Thymus (tissue), 11 donors: Measurements from ENCODE around the gene CEP85L. TPM values are rescaled to one million over a fixed set of nuclear protein-coding genes. Genes with fewer than 3 reads are reported as not detected.

Experiments
- DNase-seq, 9 donors: peaks; one replicate each; pipeline ENCODE4 v3.0.0-alpha.2; 2013; ENCODE audit warnings: low spot score in 9 of 9, low read depth in 6 of 9, missing footprints in 1 of 9
- H3K27ac ChIP-seq, 2 donors: one replicate each; pipeline ENCODE4 v1.5.1; 2013; ENCODE audit warnings: control low read depth in 1 of 2, low read depth in 1 of 2, low read length in 1 of 2, mild to moderate bottlenecking in 1 of 2, moderate library complexity in 1 of 2
- H3K27me3 ChIP-seq, 2 donors: one replicate each; pipeline ENCODE4 v1.5.1; 2013; ENCODE audit warnings: low read length in 1 of 2; ENCODE audit not compliant: control insufficient read depth in 2 of 2, insufficient read depth in 1 of 2
- H3K36me3 ChIP-seq, 2 donors: one replicate each; pipeline ENCODE4 v1.5.1; 2013; ENCODE audit warnings: low read length in 1 of 2, mild to moderate bottlenecking in 1 of 2, moderate library complexity in 1 of 2; ENCODE audit not compliant: control insufficient read depth in 2 of 2, insufficient read depth in 2 of 2
- H3K4me1 ChIP-seq, 2 donors: one replicate each; pipeline ENCODE4 v1.5.1; 2013; ENCODE audit warnings: low read length in 2 of 2; ENCODE audit not compliant: control insufficient read depth in 2 of 2, insufficient read depth in 2 of 2
- H3K4me3 ChIP-seq, 2 donors: one replicate each; pipeline ENCODE4 v1.5.1; 2013; ENCODE audit warnings: low read length in 2 of 2, control low read depth in 1 of 2, mild to moderate bottlenecking in 1 of 2
- H3K9me3 ChIP-seq, 2 donors: one replicate each; pipeline ENCODE4 v1.5.1; 2013; ENCODE audit warnings: low read length in 1 of 2, mild to moderate bottlenecking in 1 of 2; ENCODE audit not compliant: control insufficient read depth in 2 of 2, insufficient read depth in 1 of 2
- WGBS: extraction: QIAGEN DNeasy Blood & Tissue Kit; methylation state at CpG from one replicate; pipeline ENCODE4 v1.1.7; 2013; 5-methylcytosine and 5-hydroxymethylcytosine counted together
- polyA plus RNA-seq: library from polyadenylated mRNA; stranded (reverse); fragments of 200-250 nt; gene quantifications from one replicate; pipeline ENCODE4 v1.2.3, GENCODE V29; 2013
- total RNA-seq: library from RNA; stranded (reverse); fragments of 120-200 nt; gene quantifications from one replicate; pipeline ENCODE4 v1.2.4, GENCODE V29; 2013
- donor health status: healthy.

CEP85L gene
- total and polyA plus RNA-seq, 2 donors = 24.6 to 44.3 TPM

GRCh38 chr6:118530942-118531341, 120.4 kb downstream of the CEP85L start:
- H3K27me3 ChIP-seq = no peaks in the 10 kb centered on the region
- WGBS = 97% methylated on average over 2 of the region's 2 CpGs
- DNase-seq = no peak
- no peaks in the 10 kb centered on the region for H3K4me1 ChIP-seq
- H3K9me3 ChIP-seq = no peaks in the 10 kb centered on the region
- no peak overlapping the region for H3K4me3 ChIP-seq
- peaks cover 0 to 4% of the 10 kb centered on the region in 2 donors for H3K36me3 ChIP-seq
- no peak overlapping the region for H3K27ac ChIP-seq

- no peaks in the 10 kb centered on the region for H3K4me1 ChIP-seq
- 96% methylated on average over 2 of the region's 2 CpGs for WGBS
- H3K36me3 ChIP-seq = peaks cover 0 to under 1% of the 10 kb centered on the region in 2 donors
- no peaks in the 10 kb centered on the region for H3K9me3 ChIP-seq
- no peak overlapping the region for H3K27ac ChIP-seq
- DNase-seq = no peak
- no peak overlapping the region for H3K4me3 ChIP-seq
- H3K27me3 ChIP-seq = no peaks in the 10 kb centered on the region
Measured at GRCh38 chr6:118529756-118530155, 121.6 kb downstream of the CEP85L start.

- Histone ChIP-seq H3K4me3 (no peak overlapping the region), H3K27ac (no peak overlapping the region), H3K4me1 (no peaks in the 10 kb centered on the region), H3K36me3 (peaks cover 3 to 6% of the 10 kb centered on the region in 2 donors), H3K27me3 (no peaks in the 10 kb centered on the region), H3K9me3 (no peaks in the 10 kb centered on the region)
- 75% methylated on average over 1 of the region's 1 CpG for WGBS
- no peak for DNase-seq
Measured at GRCh38 chr6:118528129-118528528, 123.3 kb downstream of the CEP85L start.

- H3K36me3 ChIP-seq = peaks cover 6 to 19% of the 10 kb centered on the region in 2 donors
- WGBS = 97% methylated on average over 4 of the region's 4 CpGs
- H3K4me3 ChIP-seq = no peak overlapping the region
- H3K4me1 ChIP-seq = no peaks in the 10 kb centered on the region
- no peak for DNase-seq
- H3K9me3 ChIP-seq = no peaks in the 10 kb centered on the region
- no peaks in the 10 kb centered on the region for H3K27me3 ChIP-seq
- no peak overlapping the region for H3K27ac ChIP-seq
Measured at GRCh38 chr6:118525913-118526780, 125.2 kb downstream of the CEP85L start.

- no peak for DNase-seq
- Histone ChIP-seq H3K4me1 (no peaks in the 10 kb centered on the region), H3K4me3 (no peak overlapping the region), H3K36me3 (peaks cover 6 to 19% of the 10 kb centered on the region in 2 donors), H3K9me3 (no peaks in the 10 kb centered on the region), H3K27ac (no peak overlapping the region), H3K27me3 (no peaks in the 10 kb centered on the region)
- WGBS = 87% methylated on average over 2 of the region's 2 CpGs
Measured at GRCh38 chr6:118524686-118525085, 126.7 kb downstream of the CEP85L start.

- no peak overlapping the region for H3K27ac ChIP-seq
- H3K4me3 ChIP-seq = no peak overlapping the region
- no peak for DNase-seq
- no peaks in the 10 kb centered on the region for H3K27me3 ChIP-seq
- H3K36me3 ChIP-seq = peaks cover 10 to 19% of the 10 kb centered on the region in 2 donors
- H3K4me1 ChIP-seq = no peaks in the 10 kb centered on the region
- H3K9me3 ChIP-seq = no peaks in the 10 kb centered on the region
- WGBS = 98% methylated on average over 5 of the region's 5 CpGs
Measured at GRCh38 chr6:118523216-118523615, 128.2 kb downstream of the CEP85L start.

GRCh38 chr6:118522422-118522821, 129.0 kb downstream of the CEP85L start:
- WGBS = 98% methylated on average over 4 of the region's 4 CpGs
- Histone ChIP-seq H3K9me3 (no peaks in the 10 kb centered on the region), H3K27me3 (no peaks in the 10 kb centered on the region), H3K27ac (no peak overlapping the region), H3K4me3 (no peak overlapping the region), H3K36me3 (peaks cover 10 to 19% of the 10 kb centered on the region in 2 donors), H3K4me1 (no peaks in the 10 kb centered on the region)
- DNase-seq = no peak

- 97% methylated on average over 3 of the region's 3 CpGs for WGBS
- peaks cover 0 to 4% of the 10 kb centered on the region in 2 donors for H3K36me3 ChIP-seq
- no peaks in the 10 kb centered on the region for H3K9me3 ChIP-seq
- H3K27me3 ChIP-seq = no peaks in the 10 kb centered on the region
- no peak overlapping the region for H3K4me3 ChIP-seq
- no peak for DNase-seq
- no peak overlapping the region for H3K27ac ChIP-seq
- H3K4me1 ChIP-seq = no peaks in the 10 kb centered on the region
Measured at GRCh38 chr6:118514689-118515088, 136.7 kb downstream of the CEP85L start.

- 97% methylated on average over 4 of the region's 4 CpGs for WGBS
Measured at GRCh38 chr6:118511930-118512715, 139.3 kb downstream of the CEP85L start.

More at GRCh38 chr6:118511930-118512715, 139.3 kb downstream of the CEP85L start:
- no peak for DNase-seq
- Histone ChIP-seq H3K4me1 (no peaks in the 10 kb centered on the region), H3K27ac (no peak overlapping the region), H3K9me3 (no peaks in the 10 kb centered on the region), H3K27me3 (no peaks in the 10 kb centered on the region), H3K4me3 (no peak overlapping the region), H3K36me3 (no peaks in the 10 kb centered on the region)
